B cell (primary cell): ENCODE data around the gene ZFP90. TPM values are rescaled to one million over a fixed set of nuclear protein-coding genes. Genes with fewer than 3 reads are reported as not detected.
A peak's percentile ranks its signal among the peaks of the same experiment; 100 is the strongest.

Experiments
- ATAC-seq: fragments of 200-7000 bp; cut with Tn5 transposase; one replicate; pipeline ENCODE4 v1.10.0; 2021; ENCODE audit warnings: low read depth, mild to moderate bottlenecking, moderate number of reproducible peaks, moderate library complexity
- CTCF ChIA-PET: fragments of 350-600 bp; sonication (Branson Sonifier 250); formaldehyde crosslinking; loops from one replicate; lab custom pipeline; 2021; ENCODE audit warnings: antibody characterized with exemption, inconsistent platforms; lab: Charles Lee
- POLR2A ChIA-PET: fragments of 350-600 bp; sonication (Branson Sonifier 250); formaldehyde crosslinking; loops from one replicate; lab custom pipeline; 2021; ENCODE audit warnings: antibody characterized with exemption; lab: Charles Lee
- DNase-seq: peaks from one replicate; pipeline ENCODE4 v3.0.0; 2013
- H2AFZ ChIP-seq: 2 replicates; pipeline ENCODE4 v1.6.1; 2012; ENCODE audit warnings: mild to moderate bottlenecking, low read depth, low read length; ENCODE audit not compliant: insufficient read depth, poor library complexity, severe bottlenecking
- H3K27ac ChIP-seq, 2 donors: 1 replicate in 1 of 2; 2 replicates in 1 of 2; pipeline ENCODE4 v1.5.1; 2012 to 2013; ENCODE audit warnings: low read length in 2 of 2, mild to moderate bottlenecking in 2 of 2, moderate library complexity in 1 of 2
- H3K27me3 ChIP-seq, 4 experiments: fragments of 200-600 bp in 1 of 4; sonication (generic) in 1 of 4; replicated peaks in 1 of 4; 1 replicate in 2 of 4; 2 replicates in 2 of 4; pipeline versions ENCODE4 v1.6.1 to v1.7.0; 2013 to 2016; ENCODE audit warnings: low read length in 3 of 4, mild to moderate bottlenecking in 2 of 4, mixed read lengths in 1 of 4, moderate library complexity in 1 of 4; ENCODE audit not compliant: insufficient read depth in 4 of 4, control insufficient read depth in 3 of 4; ENCODE audit errors: control extremely low read depth in 1 of 4
- H3K36me3 ChIP-seq, 2 experiments: replicated peaks in 1 of 2; 1 replicate in 1 of 2; 2 replicates in 1 of 2; pipeline versions ENCODE4 v1.6.1 to v1.7.1; 2013; ENCODE audit warnings: low read length in 1 of 2; ENCODE audit not compliant: insufficient read depth in 2 of 2, control insufficient read depth in 1 of 2; ENCODE audit errors: control extremely low read depth in 1 of 2, extremely low read depth in 1 of 2
- H3K4me1 ChIP-seq, 2 donors: fragments of 200-600 bp in 1 of 2; sonication (generic) in 1 of 2; 1 replicate in 1 of 2; 2 replicates in 1 of 2; pipeline versions ENCODE4 v1.5.1 to v1.6.1; 2013 to 2017; ENCODE audit warnings: low read length in 2 of 2; ENCODE audit not compliant: control insufficient read depth in 2 of 2, insufficient read depth in 2 of 2
- H3K4me2 ChIP-seq: replicated peaks from 2 replicates; pipeline ENCODE3; 2012; ENCODE audit warnings: mild to moderate bottlenecking, low read depth, low read length; ENCODE audit not compliant: poor library complexity, severe bottlenecking
- H3K4me3 ChIP-seq, 5 experiments: fragments of 200-600 bp in 1 of 5; sonication (generic) in 1 of 5; 1 replicate in 3 of 5; 2 replicates in 2 of 5; pipeline versions ENCODE4 v1.5.1 to v1.7.0; 2011 to 2016; ENCODE audit warnings: low read length in 4 of 5, mild to moderate bottlenecking in 4 of 5, low read depth in 2 of 5, control low read depth in 1 of 5, moderate library complexity in 1 of 5; ENCODE audit not compliant: insufficient read depth in 1 of 5; ENCODE audit errors: control extremely low read depth in 1 of 5, extremely low read depth in 1 of 5
- H3K79me2 ChIP-seq: fragments of 200-600 bp; sonication (generic); one replicate; pipeline ENCODE4 v1.6.0; 2016; ENCODE audit warnings: low read length; ENCODE audit not compliant: control insufficient read depth, insufficient read depth
- H3K9ac ChIP-seq: fragments of 200-600 bp; sonication (generic); 2 replicates; pipeline ENCODE4 v1.6.1; 2017; ENCODE audit warnings: mild to moderate bottlenecking, low read length, moderate library complexity
- H3K9me3 ChIP-seq, 3 donors: one replicate each; pipeline versions ENCODE4 v1.6.1 to v1.7.1; 2013; ENCODE audit warnings: low read length in 2 of 3; ENCODE audit not compliant: control insufficient read depth in 2 of 3, insufficient read depth in 1 of 3; ENCODE audit errors: control extremely low read depth in 1 of 3
- H4K20me1 ChIP-seq: 2 replicates; pipeline ENCODE4 v1.6.0; 2012; ENCODE audit warnings: mild to moderate bottlenecking, low read length; ENCODE audit not compliant: insufficient read depth, control insufficient read depth, poor library complexity, severe bottlenecking
- H3K27ac Mint-ChIP-seq: one replicate; pipeline ENCODE4 v1.8.0; 2021; ENCODE audit warnings: mixed read lengths
- H3K27me3 Mint-ChIP-seq: one replicate; pipeline ENCODE4 v1.8.0; 2021; ENCODE audit warnings: mixed read lengths
- H3K4me1 Mint-ChIP-seq: one replicate; pipeline ENCODE4 v1.8.0; 2021; ENCODE audit warnings: mixed read lengths
- H3K4me3 Mint-ChIP-seq: one replicate; pipeline ENCODE4 v1.8.0; 2021; ENCODE audit warnings: mixed read lengths
- H3K9me3 Mint-ChIP-seq: one replicate; pipeline ENCODE4 v1.8.0; 2022; ENCODE audit warnings: mixed read lengths; ENCODE audit not compliant: insufficient read depth
- CTCF ChIP-seq: fragments of 200-600 bp; IDR thresholded peaks from one replicate; pipeline ENCODE4 v1.8.0; 2022; ENCODE audit warnings: antibody characterized with exemption, mild to moderate bottlenecking
- EZH2 ChIP-seq: IDR thresholded peaks from 2 replicates; pipeline ENCODE4 v1.6.1; 2012; ENCODE audit warnings: borderline replicate concordance, low read depth, mild to moderate bottlenecking, moderate library complexity, low read length; ENCODE audit not compliant: insufficient read depth, poor library complexity, severe bottlenecking
- WGBS: methylation state at CpG from one replicate; pipeline ENCODE4 v1.1.5; 2013; ENCODE audit warnings: missing lambda C conversion rate; ENCODE audit not compliant: insufficient coverage; 5-methylcytosine and 5-hydroxymethylcytosine counted together
- intact Hi-C: fragments of 100-400 bp; cut with micrococcal nuclease; formaldehyde crosslinking; loops from one replicate; pipeline ENCODE4 v1.10.0; 2022
- polyA minus RNA-seq: library from RNA; depleted of rRNA, polyadenylated mRNA; stranded (reverse); fragments of >200 nt; gene quantifications from 2 replicates; pipeline ENCODE4 v1.2.3, GENCODE V29; 2012
- polyA plus RNA-seq: library from polyadenylated mRNA; depleted of rRNA; stranded (reverse); fragments of >200 nt; gene quantifications from 2 replicates; pipeline ENCODE4 v1.2.3, GENCODE V29; 2012
- total RNA-seq, 2 donors: library from RNA; stranded (reverse); fragments of 120-200 nt in 1 of 2; gene quantifications; 1 replicate in 1 of 2; 2 replicates in 1 of 2; pipeline versions ENCODE4 v1.2.3 to v1.2.4, GENCODE V29; 2013 to 2022

ZFP90 gene
- total RNA-seq = 30.7 and 36.0 TPM in 2 replicates
- total RNA-seq (2013) = 36.0 TPM
- polyA plus RNA-seq = 11.9 and 16.5 TPM in 2 replicates
- 16.7 and 16.9 TPM in 2 replicates for polyA minus RNA-seq

GRCh38 chr16:68538880-68539701 is at the start of gene ZFP90:
TSS of gene ZFP90 (plus strand) at chr16:68539291. CDS start at chr16:68539793, 502 bp downstream.
- peaks cover 8 to 16% of the 10 kb centered on the region in 2 donors for H3K4me1 ChIP-seq
- intact Hi-C loops = loop anchor here (1.0 to 10.0 kb wide), 4 partner anchors 9 to 776 kb away; partner anchors contain the start of genes SNTB2, TANGO6 and VPS4A
- POLR2A ChIA-PET = interaction anchor here (0.6 to 1.4 kb wide), 2 partner anchors 9 to 792 kb away, joined by 3 to 7 read pairs; no protein-coding TSS in a partner anchor
- H3K9ac ChIP-seq = peak within 1 kb of the TSS; percentile 94
- peak within 1 kb of the TSS; percentile 97 for H3K27ac Mint-ChIP-seq
- peak within 1 kb of the TSS; percentile 95 for H3K4me3 Mint-ChIP-seq
- peak within 1 kb of the TSS; percentile 92 for H3K4me2 ChIP-seq
- H3K27me3 ChIP-seq = no peaks in the 10 kb centered on the region
- no peaks in the 10 kb centered on the region for H4K20me1 ChIP-seq
- ATAC-seq (peak; percentile 96), DNase-seq (peak; percentile 91)
- H3K36me3 ChIP-seq = peaks cover 0 to 9% of the 10 kb centered on the region in 2 experiments
- H3K4me1 Mint-ChIP-seq = peaks cover 15% of the 10 kb centered on the region
- no peaks in the 10 kb centered on the region for H3K9me3 Mint-ChIP-seq
- TF ChIP-seq EZH2 (no peak), CTCF (no peak)
- CTCF ChIA-PET = interaction anchor here (0.6 to 2.4 kb wide), 3 partner anchors 10 to 852 kb away, joined by 3 to 17 read pairs (median 14); no protein-coding TSS in a partner anchor
- H3K27ac ChIP-seq = peak within 1 kb of the TSS; percentile 80 to 82
- no peaks in the 10 kb centered on the region for H3K27me3 Mint-ChIP-seq
- H3K79me2 ChIP-seq = peaks cover 14% of the 10 kb centered on the region
- H2AFZ ChIP-seq = peak within 1 kb of the TSS; percentile 99
- H3K9me3 ChIP-seq = no peaks in the 10 kb centered on the region
- H3K4me3 ChIP-seq = peak within 1 kb of the TSS; percentile 67 to 97 (median 90)
- WGBS = 3% methylated on average over 59 of the region's 71 CpGs

GRCh38 chr16:68490358-68490757 is 48.7 kb upstream of the ZFP90 start:
- Histone ChIP-seq H3K9me3 (peaks cover 0 to 7% (median 0%) of the 10 kb centered on the region in 3 donors), H3K4me2 (no peak overlapping the region), H3K79me2 (no peaks in the 10 kb centered on the region), H2AFZ (no peak overlapping the region), H3K27ac (no peak overlapping the region), H4K20me1 (no peaks in the 10 kb centered on the region), H3K9ac (no peak overlapping the region), H3K27me3 (peaks cover 0 to 7% (median 0%) of the 10 kb centered on the region in 4 experiments), H3K4me3 (no peak overlapping the region), H3K4me1 (peaks cover 22 to 25% of the 10 kb centered on the region in 2 donors), H3K36me3 (no peaks in the 10 kb centered on the region)
- Mint-ChIP-seq H3K4me3 (no peak overlapping the region), H3K27me3 (no peaks in the 10 kb centered on the region), H3K9me3 (peaks cover 2% of the 10 kb centered on the region), H3K4me1 (peaks cover 20% of the 10 kb centered on the region), H3K27ac (no peak overlapping the region)
- DNase-seq (no peak), ATAC-seq (no peak)
- intact Hi-C loops = no loop called here
- TF ChIP-seq EZH2 (no peak), CTCF (no peak)
- ChIA-PET CTCF (no interaction called here), POLR2A (no interaction called here)
- WGBS = no CpG with 5 or more reads among the region's 1 CpG
